ENCODE data around the gene PRKCA.

PRKCA gene

DNA sequence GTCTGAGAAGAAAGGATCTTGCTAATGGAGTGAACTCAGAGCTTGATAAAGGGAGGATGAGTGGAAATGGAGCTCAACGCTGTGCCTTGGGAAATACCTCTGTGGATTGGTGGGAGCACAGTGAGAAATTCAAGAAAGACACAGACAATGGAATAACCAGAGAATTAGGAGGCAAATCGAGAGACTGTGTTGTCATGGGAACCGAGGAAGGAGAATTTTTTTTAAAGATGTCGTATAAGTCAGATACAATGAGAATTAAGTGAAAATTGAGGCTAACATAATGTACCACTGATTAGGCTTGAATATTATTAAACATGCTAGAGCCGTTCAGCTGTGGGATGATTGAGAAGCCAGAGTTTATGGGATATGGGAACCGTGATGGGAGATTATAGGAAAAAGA, 134.2 kb downstream of the PRKCA start:
- no peak for DNase-seq
- Histone ChIP-seq H3K4me3 (ENCODE audit: low read depth, low read length) (no peak overlapping the region), H3K27ac (no peak overlapping the region), H3K27me3 (replicated peaks) (no peaks in the 10 kb centered on the region), H3K36me3 (replicated peaks) (no peaks in the 10 kb centered on the region)
- TF ChIP-seq, protein P1, sequence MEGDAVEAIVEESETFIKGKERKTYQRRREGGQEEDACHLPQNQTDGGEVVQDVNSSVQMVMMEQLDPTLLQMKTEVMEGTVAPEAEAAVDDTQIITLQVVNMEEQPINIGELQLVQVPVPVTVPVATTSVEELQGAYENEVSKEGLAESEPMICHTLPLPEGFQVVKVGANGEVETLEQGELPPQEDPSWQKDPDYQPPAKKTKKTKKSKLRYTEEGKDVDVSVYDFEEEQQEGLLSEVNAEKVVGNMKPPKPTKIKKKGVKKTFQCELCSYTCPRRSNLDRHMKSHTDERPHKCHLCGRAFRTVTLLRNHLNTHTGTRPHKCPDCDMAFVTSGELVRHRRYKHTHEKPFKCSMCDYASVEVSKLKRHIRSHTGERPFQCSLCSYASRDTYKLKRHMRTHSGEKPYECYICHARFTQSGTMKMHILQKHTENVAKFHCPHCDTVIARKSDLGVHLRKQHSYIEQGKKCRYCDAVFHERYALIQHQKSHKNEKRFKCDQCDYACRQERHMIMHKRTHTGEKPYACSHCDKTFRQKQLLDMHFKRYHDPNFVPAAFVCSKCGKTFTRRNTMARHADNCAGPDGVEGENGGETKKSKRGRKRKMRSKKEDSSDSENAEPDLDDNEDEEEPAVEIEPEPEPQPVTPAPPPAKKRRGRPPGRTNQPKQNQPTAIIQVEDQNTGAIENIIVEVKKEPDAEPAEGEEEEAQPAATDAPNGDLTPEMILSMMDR (IDR thresholded peaks at IDR 0.05; ENCODE audit: low read depth, low read length, missing control alignments) = no peak
- in situ Hi-C loops (cut with HindIII; ENCODE audit: low pct_ligation_motif_present, low sequenced_read_pairs) = no loop called here

DNA sequence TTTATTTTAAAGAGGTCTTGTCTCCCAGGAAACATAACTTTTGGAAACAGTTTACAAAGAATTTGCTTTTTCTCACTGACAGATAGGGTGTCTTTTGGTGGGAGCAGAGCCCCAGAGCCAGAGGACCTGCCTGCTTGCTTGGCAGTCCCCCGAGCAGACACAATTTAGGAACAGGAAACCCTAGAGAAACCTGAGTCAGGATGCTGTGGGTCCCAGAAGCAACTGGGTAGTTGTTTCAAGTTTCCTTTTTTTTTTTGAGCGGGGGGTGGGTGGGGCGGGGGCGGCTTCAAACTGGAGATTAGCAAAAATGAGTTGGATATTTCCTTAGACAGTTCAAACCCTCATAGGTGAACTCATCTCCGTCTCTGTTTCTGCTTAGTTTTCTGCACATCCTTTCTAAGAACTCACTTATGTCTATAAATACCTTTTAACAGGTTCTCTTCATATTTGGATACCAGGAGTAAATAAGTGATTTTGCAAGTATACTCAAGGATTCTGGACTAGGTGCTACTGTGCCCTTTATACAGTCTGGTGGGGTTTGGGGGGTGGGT, 135.1 kb downstream of the PRKCA start:
- in situ Hi-C loops (cut with HindIII; ENCODE audit: low pct_ligation_motif_present, low sequenced_read_pairs) = no loop called here
- Histone ChIP-seq H3K36me3 (replicated peaks) (no peaks in the 10 kb centered on the region), H3K4me3 (ENCODE audit: low read depth, low read length) (no peak overlapping the region), H3K27ac (no peak overlapping the region), H3K27me3 (replicated peaks) (no peaks in the 10 kb centered on the region)
- no peak for DNase-seq
- TF ChIP-seq, protein P1 (IDR thresholded peaks at IDR 0.05; ENCODE audit: low read depth, low read length, missing control alignments) = no peak

GRCh38 chr17:66438101-66438500, 135.7 kb downstream of the PRKCA start:
- in situ Hi-C loops (cut with HindIII; ENCODE audit: low pct_ligation_motif_present, low sequenced_read_pairs) = no loop called here

GRCh38 chr17:66441101-66441661, 138.8 kb downstream of the PRKCA start:
- Histone ChIP-seq H3K27me3 (replicated peaks) (no peaks in the 10 kb centered on the region), H3K27ac (no peak overlapping the region), H3K36me3 (replicated peaks) (no peaks in the 10 kb centered on the region), H3K4me3 (ENCODE audit: low read depth, low read length) (no peak overlapping the region)
- TF ChIP-seq, protein P1 (IDR thresholded peaks at IDR 0.05; ENCODE audit: low read depth, low read length, missing control alignments) = no peak
- no peak for DNase-seq
- in situ Hi-C loops (cut with HindIII; ENCODE audit: low pct_ligation_motif_present, low sequenced_read_pairs) = no loop called here

More at GRCh38 chr17:66438101-66438500, 135.7 kb downstream of the PRKCA start:
- H3K27me3 ChIP-seq (replicated peaks) = no peaks in the 10 kb centered on the region
- no peak overlapping the region for H3K4me3 ChIP-seq (ENCODE audit: low read depth, low read length)
- H3K36me3 ChIP-seq (replicated peaks) = no peaks in the 10 kb centered on the region
- no peak overlapping the region for H3K27ac ChIP-seq
- TF ChIP-seq, protein P1 (IDR thresholded peaks at IDR 0.05; ENCODE audit: low read depth, low read length, missing control alignments) = no peak
- no peak for DNase-seq

DNA sequence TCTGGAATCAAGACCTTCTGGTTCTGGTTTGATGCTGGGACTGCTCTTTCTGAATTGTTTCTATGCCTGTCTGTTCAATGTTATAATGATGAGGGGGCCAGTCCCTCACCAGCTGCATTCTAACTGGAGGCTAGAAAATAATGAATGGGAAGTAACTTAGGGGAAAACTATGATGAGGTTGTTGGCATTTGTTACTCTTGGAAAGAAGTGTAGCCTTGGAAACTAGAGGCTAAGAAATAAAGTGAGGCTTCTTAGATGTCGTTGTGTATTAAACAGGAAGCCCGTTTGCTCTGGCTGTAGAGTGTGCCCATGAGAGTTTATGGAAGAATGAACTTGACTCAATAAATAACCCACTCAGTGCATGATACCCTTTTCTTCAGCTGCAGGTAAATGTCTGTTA, 140.8 kb downstream of the PRKCA start:
- in situ Hi-C loops (cut with HindIII; ENCODE audit: low pct_ligation_motif_present, low sequenced_read_pairs) = no loop called here
- no peak overlapping the region for H3K27ac ChIP-seq
- no peaks in the 10 kb centered on the region for H3K27me3 ChIP-seq (replicated peaks)
- no peaks in the 10 kb centered on the region for H3K36me3 ChIP-seq (replicated peaks)
- TF ChIP-seq, protein P1 (IDR thresholded peaks at IDR 0.05; ENCODE audit: low read depth, low read length, missing control alignments) = no peak
- no peak for DNase-seq
- H3K4me3 ChIP-seq (ENCODE audit: low read depth, low read length) = no peak overlapping the region

DNA sequence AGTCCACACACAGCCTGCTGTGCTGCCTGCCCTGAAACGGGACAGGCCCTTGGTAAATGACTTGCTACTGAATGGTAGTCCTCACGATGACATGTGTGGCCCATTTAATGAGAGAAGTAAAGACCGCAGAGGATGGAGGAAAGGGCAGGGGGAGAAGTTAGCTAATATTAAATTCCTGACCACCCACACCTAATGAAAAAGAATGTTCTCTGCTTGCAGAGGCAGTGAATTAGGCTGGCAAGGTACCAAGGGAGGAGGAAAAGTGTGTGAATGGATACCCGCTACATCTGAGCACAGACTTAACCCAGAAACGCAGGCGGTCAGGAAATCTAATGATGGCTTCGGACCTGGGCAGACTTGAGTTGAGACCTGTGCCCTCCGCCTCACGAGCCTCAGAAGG, 141.2 kb downstream of the PRKCA start:
- DNase-seq = no peak
- no peaks in the 10 kb centered on the region for H3K27me3 ChIP-seq (replicated peaks)
- TF ChIP-seq, protein P1 (IDR thresholded peaks at IDR 0.05; ENCODE audit: low read depth, low read length, missing control alignments) = no peak
- in situ Hi-C loops (cut with HindIII; ENCODE audit: low pct_ligation_motif_present, low sequenced_read_pairs) = no loop called here
- H3K27ac ChIP-seq = no peak overlapping the region
- H3K36me3 ChIP-seq (replicated peaks) = no peaks in the 10 kb centered on the region
- no peak overlapping the region for H3K4me3 ChIP-seq (ENCODE audit: low read depth, low read length)

Measured in brain microvascular endothelial cell (primary cell).